HepG2 (cell line): ENCODE data around the gene SMIM14. TPM values are rescaled to one million over a fixed set of nuclear protein-coding genes. Genes with fewer than 3 reads are reported as not detected.

Experiments used
- ATAC-seq: fragments of 200-7000 bp; cut with Tn5 transposase; 3 replicates; pipeline ENCODE4 v1.9.1; 2020; ENCODE audit warnings: mild to moderate bottlenecking, moderate library complexity
- BruUV-seq: library from RNA; stranded (reverse); fragments of 400-500 nt; replicated peaks from 2 replicates; lab custom pipeline; 2021; lab: Mats Ljungman, UMichigan
- CTCF ChIA-PET: fragments of 300-600 bp; formaldehyde crosslinking; extraction: SDS; loops from one replicate; lab custom pipeline; 2021; ENCODE audit warnings: low total read pairs, inconsistent platforms, low intra/inter-chr PET ratio; lab: Yijun Ruan, JAX
- POLR2A ChIA-PET: fragments of 350-600 bp; sonication (Branson Sonifier 250); formaldehyde crosslinking; loops from one replicate; lab custom pipeline; 2020; ENCODE audit warnings: antibody characterized with exemption, inconsistent platforms; lab: Yijun Ruan, JAX
- DNase-seq: peaks from one replicate; pipeline ENCODE4 v3.0.0-alpha.2; 2015; ENCODE audit warnings: low spot score
- FAIRE-seq: peaks from 3 replicates; lab custom pipeline; 2011; peaks lifted over from hg19 to GRCh38; lab: Jason Lieb, UNC
- H2AFZ ChIP-seq: one replicate; pipeline ENCODE4 v1.6.1; 2011; ENCODE audit warnings: low read length, inconsistent platforms
- H3K27ac ChIP-seq: fragments of 300-600 bp; 3 replicates; pipeline ENCODE4 v1.8.0; 2011; ENCODE audit warnings: mixed run types, mild to moderate bottlenecking, mixed read lengths, low read length, inconsistent platforms; ENCODE audit not compliant: insufficient read depth; ENCODE audit errors: extremely low read length
- H3K27me3 ChIP-seq, 2 experiments: fragments of 200-600 bp in 1 of 2; 2 replicates in 1 of 2; 3 replicates in 1 of 2; pipeline versions ENCODE4 v1.6.0 to v1.8.0; 2011; ENCODE audit warnings: low read length in 2 of 2, mild to moderate bottlenecking in 2 of 2, moderate library complexity in 2 of 2, inconsistent platforms in 1 of 2; ENCODE audit not compliant: insufficient read depth in 2 of 2, control insufficient read depth in 1 of 2
- H3K36me3 ChIP-seq, 2 experiments: fragments of 200-600 bp in 1 of 2; replicated peaks in 1 of 2; 2 replicates in 1 of 2; 3 replicates in 1 of 2; pipeline versions ENCODE4 v1.5.1 to v1.8.0; 2011; ENCODE audit warnings: low read length in 2 of 2, inconsistent platforms in 1 of 2; ENCODE audit not compliant: insufficient read depth in 2 of 2, control insufficient read depth in 1 of 2
- H3K4me1 ChIP-seq: 2 replicates; pipeline ENCODE4 v1.5.1; 2012; ENCODE audit warnings: low read length, inconsistent platforms; ENCODE audit not compliant: insufficient read depth
- H3K4me2 ChIP-seq: 2 replicates; pipeline ENCODE4 v1.6.0; 2011; ENCODE audit warnings: low read depth, low read length, inconsistent platforms
- H3K4me3 ChIP-seq, 3 experiments: fragments of 200-600 bp in 1 of 3; sonication (generic), shearing (Covaris generic) in 1 of 3; replicated peaks in 1 of 3; 2 replicates each; pipeline ENCODE4 v1.5.1; 2011 to 2016; ENCODE audit warnings: low read length in 3 of 3, inconsistent platforms in 2 of 3, low read depth in 2 of 3, mild to moderate bottlenecking in 2 of 3, control low read depth in 1 of 3, mixed read lengths in 1 of 3; ENCODE audit not compliant: insufficient read depth in 1 of 3
- H3K79me2 ChIP-seq: one replicate; pipeline ENCODE4 v1.6.1; 2011; ENCODE audit warnings: low read length, inconsistent platforms; ENCODE audit not compliant: insufficient read depth
- H3K9ac ChIP-seq: 2 replicates; pipeline ENCODE4 v1.6.0; 2011; ENCODE audit warnings: mild to moderate bottlenecking, low read depth, low read length, inconsistent platforms; ENCODE audit not compliant: insufficient read depth
- H3K9me3 ChIP-seq: 2 replicates; pipeline ENCODE4 v1.5.1; 2012; ENCODE audit warnings: mild to moderate bottlenecking, low read length
- H4K20me1 ChIP-seq: 2 replicates; pipeline ENCODE4 v1.6.0; 2011; ENCODE audit warnings: inconsistent platforms, mild to moderate bottlenecking, low read length, moderate library complexity; ENCODE audit not compliant: insufficient read depth
- AKAP8 ChIP-seq: sonication (generic); formaldehyde crosslinking; IDR thresholded peaks from 2 replicates; pipeline ENCODE4 v1.5.1; 2020; ENCODE audit warnings: mild to moderate bottlenecking, missing genetic modification reagents
- CHCHD3 ChIP-seq: sonication (generic); formaldehyde crosslinking; IDR thresholded peaks from 2 replicates; pipeline ENCODE4 v1.8.0; 2022; ENCODE audit warnings: mild to moderate bottlenecking, missing genetic modification reagents, moderate library complexity
- FOSL2 ChIP-seq: sonication (generic); formaldehyde crosslinking; IDR thresholded peaks from 2 replicates; pipeline ENCODE4 v1.4.0; 2020; ENCODE audit warnings: missing genetic modification reagents
- ISX ChIP-seq: sonication (generic); formaldehyde crosslinking; conservative IDR thresholded peaks from 2 replicates; pipeline ENCODE4 v1.5.0; 2020; ENCODE audit warnings: missing genetic modification reagents
- MYNN ChIP-seq: sonication (generic); formaldehyde crosslinking; IDR thresholded peaks from 2 replicates; pipeline ENCODE4 v1.4.0; 2020; ENCODE audit warnings: mild to moderate bottlenecking, low read depth, missing genetic modification reagents
- NFKB2 ChIP-seq: sonication (generic); formaldehyde crosslinking; IDR thresholded peaks from 2 replicates; pipeline ENCODE4 v1.4.0; 2020; ENCODE audit warnings: missing genetic modification reagents, borderline replicate concordance
- PHF5A ChIP-seq: IDR thresholded peaks from one replicate; pipeline ENCODE4 v1.6.1; 2018; ENCODE audit warnings: low read depth, missing genetic modification reagents; ENCODE audit not compliant: unreplicated experiment
- SIN3A ChIP-seq: IDR thresholded peaks from 2 replicates; pipeline ENCODE4 v1.6.1; 2011; ENCODE audit warnings: low read depth, mild to moderate bottlenecking, control low read depth, low read length, borderline replicate concordance
- ZEB1 ChIP-seq: IDR thresholded peaks from 2 replicates; pipeline ENCODE4 v1.6.1; 2012; ENCODE audit warnings: mild to moderate bottlenecking, low read depth, inconsistent platforms; ENCODE audit not compliant: insufficient replicate concordance
- ZNF335 ChIP-seq: sonication (generic); formaldehyde crosslinking; IDR thresholded peaks from 2 replicates; pipeline ENCODE4 v1.4.0; 2020; ENCODE audit warnings: missing genetic modification reagents
- ZNF383 ChIP-seq: sonication (generic); formaldehyde crosslinking; IDR thresholded peaks from 2 replicates; pipeline ENCODE4 v1.4.0; 2020; ENCODE audit warnings: missing genetic modification reagents, mild to moderate bottlenecking, borderline replicate concordance
- ZNF446 ChIP-seq: sonication (generic); formaldehyde crosslinking; IDR thresholded peaks from 2 replicates; pipeline ENCODE4 v1.5.0; 2020; ENCODE audit warnings: mild to moderate bottlenecking, missing genetic modification reagents
- ZNF451 ChIP-seq: sonication (generic); formaldehyde crosslinking; IDR thresholded peaks from 2 replicates; pipeline ENCODE4 v1.5.0; 2020; ENCODE audit warnings: mild to moderate bottlenecking, missing genetic modification reagents
- WGBS: methylation state at CpG from one replicate; pipeline ENCODE4 v1.1.6; 2017; ENCODE audit warnings: low lambda C conversion rate; 5-methylcytosine and 5-hydroxymethylcytosine counted together
- in situ Hi-C: cut with HindIII; loops from 2 replicates; pipeline ENCODE4 v1.10.0; 2017; ENCODE audit warnings: low pct_unique_long_range_greater_than_20kb; ENCODE audit not compliant: extremely low pct_ligation_motif_present
- intact Hi-C: fragments of 100-400 bp; cut with micrococcal nuclease; formaldehyde crosslinking; loops from one replicate; pipeline ENCODE4 v1.10.0; 2022; ENCODE audit not compliant: unreplicated experiment
- polyA plus RNA-seq, 8 experiments: library from polyadenylated mRNA; depleted of rRNA in 3 of 8; stranded (reverse) in 7 of 8; unstranded in 1 of 8; fragments of >200 nt; fragmentation: Illumina TruSeq in 4 of 8; extraction: Trizol in 4 of 8; gene quantifications; 2 replicates each; pipeline versions ENCODE4 v1.2.1 to v1.2.3, GENCODE V29; 2011 to 2016; ENCODE audit warnings: low read depth in 4 of 8, missing spikeins in 1 of 8, mixed read lengths in 1 of 8; ENCODE audit not compliant: insufficient read depth in 1 of 8
- total RNA-seq, 5 experiments: library from RNA; depleted of rRNA; stranded (reverse); fragments of >200 nt; fragmentation: Illumina TruSeq; extraction: Trizol; gene quantifications; 2 replicates each; pipeline ENCODE4 v1.2.3, GENCODE V29; 2016; ENCODE audit warnings: low read depth in 1 of 5
- TF ChIP-seq, protein P1 (sequence below): sonication (generic); formaldehyde crosslinking; IDR thresholded peaks from 2 replicates; pipeline ENCODE4 v1.9.0; 2021; ENCODE audit warnings: mild to moderate bottlenecking, missing genetic modification reagents
- TF ChIP-seq, protein P2 (sequence below): sonication (generic); formaldehyde crosslinking; IDR thresholded peaks from 2 replicates; pipeline ENCODE4 v1.4.0; 2020; ENCODE audit warnings: missing genetic modification reagents
- TF ChIP-seq, protein P3 (sequence below): sonication (generic); formaldehyde crosslinking; IDR thresholded peaks from 2 replicates; pipeline ENCODE4 v1.8.0; 2022; ENCODE audit warnings: mild to moderate bottlenecking, missing genetic modification reagents, borderline replicate concordance

Gene SMIM14
- total and polyA plus RNA-seq, 2 of the 13 experiments (the other 11 are each of a cell fraction or from before 2014, with no cell fraction given) = 16.3 to 28.1 TPM

DNA sequence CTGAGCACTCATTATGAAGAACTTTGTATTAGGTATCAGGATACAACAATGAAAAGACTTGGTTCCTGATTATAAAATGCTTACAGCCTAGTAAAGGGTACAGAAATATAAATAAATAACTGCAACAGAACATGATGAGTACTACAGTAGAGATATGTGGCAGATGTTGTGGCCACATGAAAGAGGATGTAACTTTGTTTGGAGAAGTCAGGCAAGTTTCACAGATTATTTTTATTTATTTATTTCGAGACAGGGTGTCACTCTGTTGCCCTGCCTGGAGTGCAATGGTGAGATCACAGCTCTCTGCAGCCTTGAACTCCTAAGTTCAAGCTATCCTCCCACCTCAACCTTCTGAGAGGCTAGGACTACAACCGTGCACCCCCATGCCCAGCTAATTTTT, 43.5 kb upstream of the SMIM14 start:
- WGBS = 9% methylated on average over 2 of the region's 2 CpGs
- intact Hi-C loops (no loop called here), in situ Hi-C loops (no loop called here)
- Histone ChIP-seq H4K20me1 (no peaks in the 10 kb centered on the region), H2AFZ (no peak overlapping the region), H3K4me3 (no peak overlapping the region), H3K27ac (no peak overlapping the region), H3K79me2 (no peaks in the 10 kb centered on the region), H3K4me2 (no peak overlapping the region), H3K36me3 (no peaks in the 10 kb centered on the region), H3K4me1 (peaks cover 8% of the 10 kb centered on the region; the same call in 1 of the 2 replicates), H3K9me3 (no peaks in the 10 kb centered on the region), H3K27me3 (no peaks in the 10 kb centered on the region), H3K9ac (no peak overlapping the region)
- FAIRE-seq = no peak
- no peak for DNase-seq
- no TSS peak for BruUV-seq
- POLR2A ChIA-PET = no interaction called here
- CTCF ChIA-PET = no interaction called here
- ATAC-seq = no peak
- TF ChIP-seq, protein P1, sequence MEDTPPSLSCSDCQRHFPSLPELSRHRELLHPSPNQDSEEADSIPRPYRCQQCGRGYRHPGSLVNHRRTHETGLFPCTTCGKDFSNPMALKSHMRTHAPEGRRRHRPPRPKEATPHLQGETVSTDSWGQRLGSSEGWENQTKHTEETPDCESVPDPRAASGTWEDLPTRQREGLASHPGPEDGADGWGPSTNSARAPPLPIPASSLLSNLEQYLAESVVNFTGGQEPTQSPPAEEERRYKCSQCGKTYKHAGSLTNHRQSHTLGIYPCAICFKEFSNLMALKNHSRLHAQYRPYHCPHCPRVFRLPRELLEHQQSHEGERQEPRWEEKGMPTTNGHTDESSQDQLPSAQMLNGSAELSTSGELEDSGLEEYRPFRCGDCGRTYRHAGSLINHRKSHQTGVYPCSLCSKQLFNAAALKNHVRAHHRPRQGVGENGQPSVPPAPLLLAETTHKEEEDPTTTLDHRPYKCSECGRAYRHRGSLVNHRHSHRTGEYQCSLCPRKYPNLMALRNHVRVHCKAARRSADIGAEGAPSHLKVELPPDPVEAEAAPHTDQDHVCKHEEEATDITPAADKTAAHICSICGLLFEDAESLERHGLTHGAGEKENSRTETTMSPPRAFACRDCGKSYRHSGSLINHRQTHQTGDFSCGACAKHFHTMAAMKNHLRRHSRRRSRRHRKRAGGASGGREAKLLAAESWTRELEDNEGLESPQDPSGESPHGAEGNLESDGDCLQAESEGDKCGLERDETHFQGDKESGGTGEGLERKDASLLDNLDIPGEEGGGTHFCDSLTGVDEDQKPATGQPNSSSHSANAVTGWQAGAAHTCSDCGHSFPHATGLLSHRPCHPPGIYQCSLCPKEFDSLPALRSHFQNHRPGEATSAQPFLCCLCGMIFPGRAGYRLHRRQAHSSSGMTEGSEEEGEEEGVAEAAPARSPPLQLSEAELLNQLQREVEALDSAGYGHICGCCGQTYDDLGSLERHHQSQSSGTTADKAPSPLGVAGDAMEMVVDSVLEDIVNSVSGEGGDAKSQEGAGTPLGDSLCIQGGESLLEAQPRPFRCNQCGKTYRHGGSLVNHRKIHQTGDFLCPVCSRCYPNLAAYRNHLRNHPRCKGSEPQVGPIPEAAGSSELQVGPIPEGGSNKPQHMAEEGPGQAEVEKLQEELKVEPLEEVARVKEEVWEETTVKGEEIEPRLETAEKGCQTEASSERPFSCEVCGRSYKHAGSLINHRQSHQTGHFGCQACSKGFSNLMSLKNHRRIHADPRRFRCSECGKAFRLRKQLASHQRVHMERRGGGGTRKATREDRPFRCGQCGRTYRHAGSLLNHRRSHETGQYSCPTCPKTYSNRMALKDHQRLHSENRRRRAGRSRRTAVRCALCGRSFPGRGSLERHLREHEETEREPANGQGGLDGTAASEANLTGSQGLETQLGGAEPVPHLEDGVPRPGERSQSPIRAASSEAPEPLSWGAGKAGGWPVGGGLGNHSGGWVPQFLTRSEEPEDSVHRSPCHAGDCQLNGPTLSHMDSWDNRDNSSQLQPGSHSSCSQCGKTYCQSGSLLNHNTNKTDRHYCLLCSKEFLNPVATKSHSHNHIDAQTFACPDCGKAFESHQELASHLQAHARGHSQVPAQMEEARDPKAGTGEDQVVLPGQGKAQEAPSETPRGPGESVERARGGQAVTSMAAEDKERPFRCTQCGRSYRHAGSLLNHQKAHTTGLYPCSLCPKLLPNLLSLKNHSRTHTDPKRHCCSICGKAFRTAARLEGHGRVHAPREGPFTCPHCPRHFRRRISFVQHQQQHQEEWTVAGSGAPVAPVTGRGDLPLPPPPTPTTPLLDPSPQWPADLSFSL (CRISPR knock-in tag) = no peak
- no peak for TF ChIP-seq AKAP8 (CRISPR knock-in tag)
- no peak for TF ChIP-seq MYNN (CRISPR knock-in tag)
- TF ChIP-seq CHCHD3 (CRISPR knock-in tag) = no peak
- TF ChIP-seq, protein P2, sequence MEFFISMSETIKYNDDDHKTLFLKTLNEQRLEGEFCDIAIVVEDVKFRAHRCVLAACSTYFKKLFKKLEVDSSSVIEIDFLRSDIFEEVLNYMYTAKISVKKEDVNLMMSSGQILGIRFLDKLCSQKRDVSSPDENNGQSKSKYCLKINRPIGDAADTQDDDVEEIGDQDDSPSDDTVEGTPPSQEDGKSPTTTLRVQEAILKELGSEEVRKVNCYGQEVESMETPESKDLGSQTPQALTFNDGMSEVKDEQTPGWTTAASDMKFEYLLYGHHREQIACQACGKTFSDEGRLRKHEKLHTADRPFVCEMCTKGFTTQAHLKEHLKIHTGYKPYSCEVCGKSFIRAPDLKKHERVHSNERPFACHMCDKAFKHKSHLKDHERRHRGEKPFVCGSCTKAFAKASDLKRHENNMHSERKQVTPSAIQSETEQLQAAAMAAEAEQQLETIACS (CRISPR knock-in tag) = no peak
- TF ChIP-seq, protein P3, sequence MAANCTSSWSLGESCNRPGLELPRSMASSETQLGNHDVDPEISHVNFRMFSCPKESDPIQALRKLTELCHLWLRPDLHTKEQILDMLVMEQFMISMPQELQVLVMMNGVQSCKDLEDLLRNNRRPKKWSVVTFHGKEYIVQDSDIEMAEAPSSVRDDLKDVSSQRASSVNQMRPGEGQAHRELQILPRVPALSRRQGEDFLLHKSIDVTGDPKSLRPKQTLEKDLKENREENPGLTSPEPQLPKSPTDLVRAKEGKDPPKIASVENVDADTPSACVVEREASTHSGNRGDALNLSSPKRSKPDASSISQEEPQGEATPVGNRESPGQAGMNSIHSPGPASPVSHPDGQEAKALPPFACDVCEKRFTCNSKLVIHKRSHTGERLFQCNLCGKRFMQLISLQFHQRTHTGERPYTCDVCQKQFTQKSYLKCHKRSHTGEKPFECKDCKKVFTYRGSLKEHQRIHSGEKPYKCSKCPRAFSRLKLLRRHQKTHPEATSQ (CRISPR knock-in tag) = no peak
- TF ChIP-seq ZNF451 (CRISPR knock-in tag) = no peak
- TF ChIP-seq PHF5A = no peak
- no peak for TF ChIP-seq FOSL2 (CRISPR knock-in tag)
- TF ChIP-seq NFKB2 (CRISPR knock-in tag) = no peak
- no peak for TF ChIP-seq ISX (CRISPR knock-in tag)
- no peak for TF ChIP-seq ZNF446
- no peak for TF ChIP-seq ZNF383 (CRISPR knock-in tag)
- no peak for TF ChIP-seq ZNF335 (CRISPR knock-in tag)
- no peak for TF ChIP-seq SIN3A
- TF ChIP-seq ZEB1 = no peak
